Mesenteric fat pad (tissue), 1 donor: Measurements from ENCODE around the gene KRTAP17-1. TPM values are rescaled to one million over a fixed set of nuclear protein-coding genes. Genes with fewer than 3 reads are reported as not detected.

Experiments
- DNase-seq: peaks from one replicate; pipeline ENCODE4 v3.0.0-alpha.2; 2020; ENCODE audit warnings: low spot score
- total RNA-seq: library from RNA; stranded (reverse); fragmentation: NEBNext Ultra II Directional; extraction: Animal tissue kit (Norgen Biotek cat#: 25700); gene quantifications from one replicate; pipeline ENCODE4 v1.2.1, GENCODE V29; 2021
- donor health status: DM: yes; HTN: yes; CAD: no.

The KRTAP17-1 gene
- total RNA-seq, 1 donor from 2014 or later = not detected

- DNase-seq = no peak
Measured at GRCh38 chr17:41333098-41333497, 17.6 kb upstream of the KRTAP17-1 start.

DNA sequence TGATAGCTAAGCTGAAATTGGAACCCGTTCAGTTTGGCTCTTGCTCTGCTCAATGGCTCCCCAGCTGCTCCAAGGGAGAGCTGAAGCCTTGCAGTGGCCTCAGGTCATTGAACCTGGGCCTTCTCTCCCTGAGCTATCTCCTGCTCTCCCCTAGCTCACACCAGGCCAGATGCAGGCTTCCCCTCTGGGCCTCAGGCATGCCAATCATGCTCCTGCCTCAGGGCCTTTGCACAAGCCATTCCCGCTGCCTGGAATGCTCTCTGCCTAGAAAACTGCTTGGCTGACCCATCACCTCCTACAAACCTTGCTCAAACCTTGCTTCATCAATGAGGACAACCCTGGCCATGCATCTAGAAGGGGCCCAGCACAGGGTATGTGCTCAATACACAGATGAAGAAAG lies 16.7 kb upstream of the KRTAP17-1 start:
- DNase-seq = no peak

- DNase-seq = no peak
Measured at GRCh38 chr17:41331606-41332005, 16.1 kb upstream of the KRTAP17-1 start.

DNA sequence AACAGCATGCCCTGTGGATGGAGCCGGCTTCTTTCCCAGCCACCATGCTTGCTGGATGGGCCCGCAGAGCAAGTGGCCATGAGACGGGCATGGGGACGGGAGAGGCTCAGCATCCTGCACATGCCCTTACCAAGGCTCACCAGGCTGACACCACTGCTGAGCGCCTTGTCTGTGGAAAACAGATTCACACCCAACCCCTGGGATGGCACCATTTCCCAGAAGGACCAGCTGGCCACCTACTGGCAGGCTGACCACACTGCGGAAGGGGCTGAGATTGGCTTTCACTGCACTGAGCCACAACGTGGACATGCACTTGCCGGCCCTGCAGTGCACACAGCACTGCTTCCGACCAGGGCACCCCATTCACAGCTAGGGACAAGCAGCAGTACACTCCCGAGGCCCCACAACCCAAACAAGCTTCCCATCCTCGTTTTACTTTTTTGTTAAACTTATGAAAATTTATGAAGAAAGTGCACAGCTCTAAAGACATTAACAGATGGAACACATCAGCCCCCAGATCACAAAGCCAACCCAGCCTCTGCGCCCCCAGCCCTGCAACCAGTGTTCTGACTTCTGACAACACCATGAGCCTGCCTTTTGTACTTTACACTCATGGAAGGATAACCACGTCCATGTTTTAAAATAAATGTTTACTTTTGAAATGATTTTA lies 13.9 kb upstream of the KRTAP17-1 start:
- no peak for DNase-seq

DNA sequence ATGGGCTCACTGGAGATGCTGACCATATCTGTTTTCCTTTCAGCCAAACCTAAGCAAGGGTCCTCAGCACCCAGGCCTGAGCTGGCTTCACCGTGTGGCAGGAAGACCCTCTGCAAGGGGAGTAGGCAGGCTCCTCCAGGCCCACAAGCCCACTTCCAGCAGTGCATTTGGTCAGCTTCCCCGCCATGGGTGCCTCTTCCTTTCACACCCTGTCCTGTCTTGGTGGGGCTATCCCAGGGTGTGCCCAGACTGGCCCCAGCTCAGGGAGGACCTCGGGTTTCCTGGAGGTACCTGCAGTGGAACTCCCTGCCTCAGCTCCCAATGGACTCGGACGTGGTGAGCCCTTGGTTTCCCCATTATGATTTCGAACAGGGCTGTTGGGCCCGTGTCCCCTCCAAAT lies 12.7 kb upstream of the KRTAP17-1 start:
- no peak for DNase-seq

- no peak for DNase-seq
Measured at GRCh38 chr17:41327411-41328120, 12.1 kb upstream of the KRTAP17-1 start.

DNA sequence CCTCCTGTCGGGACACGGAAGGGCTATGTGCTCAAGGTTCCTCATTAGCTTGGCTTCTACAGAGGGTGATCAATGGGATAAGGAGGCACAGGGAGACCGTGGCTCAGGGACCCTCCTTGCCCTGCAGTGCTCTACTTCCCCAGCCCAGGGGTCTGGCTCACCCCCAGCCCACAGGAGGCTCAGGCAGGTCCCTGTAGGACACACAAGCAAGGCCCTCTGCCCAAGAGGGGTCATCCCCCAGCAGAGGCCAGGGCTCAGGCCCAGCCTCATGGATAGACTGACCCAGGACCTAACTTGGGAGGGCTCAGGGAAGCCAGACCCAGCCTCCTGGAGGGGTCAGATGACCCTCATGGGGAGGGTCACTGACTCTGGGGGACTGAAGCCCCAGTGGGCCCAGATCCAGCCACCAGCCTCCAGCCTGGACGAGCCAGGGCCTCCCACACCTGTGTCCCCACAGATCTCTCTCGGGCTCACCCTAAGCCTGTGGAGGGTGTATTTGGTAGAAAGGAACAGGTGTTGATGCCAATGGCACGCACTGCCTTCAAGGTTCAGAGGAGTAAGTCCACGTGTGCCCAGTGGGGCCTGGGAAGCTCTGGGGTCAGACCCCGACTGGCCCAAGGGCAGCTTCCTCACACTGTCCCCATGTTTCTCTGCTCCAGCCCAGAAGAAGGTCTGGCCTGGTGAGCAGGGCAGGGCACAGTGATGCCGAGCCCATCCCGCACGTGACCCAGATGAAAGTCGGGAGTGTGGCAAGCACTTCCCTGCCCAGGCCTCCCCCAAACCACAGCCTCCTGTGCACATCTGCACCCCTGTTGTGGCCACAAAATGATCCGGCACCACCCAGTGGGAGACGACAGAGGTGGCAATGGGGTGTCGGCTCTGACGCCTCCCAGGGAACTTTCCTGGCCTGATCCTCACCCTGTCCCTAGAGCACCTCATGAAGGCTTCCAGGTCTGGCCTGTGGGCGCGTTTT lies 10.9 kb upstream of the KRTAP17-1 start:
- DNase-seq = no peak

DNA sequence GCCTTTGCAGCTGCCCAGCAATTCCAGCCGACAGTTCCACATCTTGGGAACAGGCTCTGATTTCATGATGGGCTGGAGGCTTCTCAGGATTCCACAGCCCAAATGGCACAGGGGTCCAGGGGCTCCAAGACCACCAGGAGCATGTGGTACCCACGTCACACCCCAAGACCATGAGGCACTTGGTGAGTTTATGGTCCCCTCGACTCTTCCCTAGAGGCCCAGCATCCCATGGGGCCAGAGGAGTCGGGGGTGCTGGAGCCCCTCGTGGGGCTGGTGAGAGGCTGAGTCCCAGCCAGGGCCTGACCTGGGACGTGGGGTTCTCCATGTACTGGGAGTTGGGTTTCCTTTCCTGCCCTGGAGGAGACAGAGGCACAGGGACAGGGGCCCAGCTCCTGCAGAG lies 10.1 kb upstream of the KRTAP17-1 start:
- no peak for DNase-seq

DNA sequence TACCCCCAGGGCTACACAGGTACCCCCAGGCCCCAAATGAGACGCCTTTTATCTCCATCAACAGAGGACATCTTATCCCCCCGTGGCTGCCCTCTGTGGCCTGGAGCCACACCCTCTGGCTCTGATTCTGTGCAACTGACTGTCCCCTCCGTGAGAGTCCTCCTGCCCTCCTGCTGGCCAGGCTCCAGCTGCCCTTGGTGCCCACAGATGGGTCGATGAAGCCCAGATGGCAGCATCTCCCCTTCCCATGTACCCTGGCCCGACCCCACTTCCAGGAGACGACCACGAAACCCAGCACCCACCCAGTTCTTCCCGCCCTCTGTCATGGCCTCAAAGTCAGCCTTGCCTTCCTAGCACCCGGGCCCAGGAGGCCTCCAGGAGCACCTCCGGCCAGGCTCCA lies 9.6 kb upstream of the KRTAP17-1 start:
- DNase-seq = no peak

- no peak for DNase-seq
Measured at GRCh38 chr17:41324180-41325075, 8.9 kb upstream of the KRTAP17-1 start.

- DNase-seq = no peak
Measured at GRCh38 chr17:41322903-41323895, 7.7 kb upstream of the KRTAP17-1 start.

- DNase-seq = no peak
Measured at GRCh38 chr17:41322094-41322902, 6.8 kb upstream of the KRTAP17-1 start.

- DNase-seq = no peak
Measured at GRCh38 chr17:41318231-41318630, 2.7 kb upstream of the KRTAP17-1 start.

DNA sequence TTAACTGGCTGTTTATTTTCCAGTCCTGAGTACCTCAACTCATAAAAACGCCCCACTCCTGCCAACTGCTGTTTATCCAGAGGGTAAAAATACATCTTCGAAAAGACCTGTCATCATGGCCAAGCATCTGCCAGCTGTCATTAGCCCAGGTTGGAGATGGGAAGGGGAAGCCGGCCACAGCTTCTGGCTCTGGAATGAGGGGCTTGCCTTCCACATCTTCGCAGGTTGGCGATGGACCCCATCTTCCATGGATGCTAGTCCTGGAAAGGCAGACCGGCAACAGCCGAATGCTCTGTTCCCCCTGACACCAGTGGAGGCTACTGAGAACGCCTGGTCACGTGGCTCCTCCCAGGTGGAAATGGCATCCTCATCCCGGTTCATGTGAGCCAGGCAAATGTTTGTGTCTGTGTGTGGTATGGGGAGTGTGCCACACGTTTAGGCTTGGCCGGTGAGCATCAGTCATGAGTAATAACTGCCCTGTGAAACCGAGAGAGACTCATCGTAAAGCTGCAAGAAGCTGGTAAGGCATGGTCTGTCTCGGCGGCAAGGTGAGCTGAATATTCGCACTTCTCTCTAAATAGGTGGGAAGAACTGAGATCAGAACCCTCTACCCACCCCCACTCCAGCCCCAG lies 420 bp upstream of the KRTAP17-1 start:
- DNase-seq = no peak

- DNase-seq = no peak
Measured at GRCh38 chr17:41311111-41311510, 4.4 kb downstream of the KRTAP17-1 start.

- no peak for DNase-seq
Measured at GRCh38 chr17:41308918-41309359, 6.6 kb downstream of the KRTAP17-1 start, which contains the start of gene KRTAP16-1. Gene KRTAP16-1 (minus strand): TSS chr17:41309309. CDS start chr17:41309253, 56 bp downstream.

DNA sequence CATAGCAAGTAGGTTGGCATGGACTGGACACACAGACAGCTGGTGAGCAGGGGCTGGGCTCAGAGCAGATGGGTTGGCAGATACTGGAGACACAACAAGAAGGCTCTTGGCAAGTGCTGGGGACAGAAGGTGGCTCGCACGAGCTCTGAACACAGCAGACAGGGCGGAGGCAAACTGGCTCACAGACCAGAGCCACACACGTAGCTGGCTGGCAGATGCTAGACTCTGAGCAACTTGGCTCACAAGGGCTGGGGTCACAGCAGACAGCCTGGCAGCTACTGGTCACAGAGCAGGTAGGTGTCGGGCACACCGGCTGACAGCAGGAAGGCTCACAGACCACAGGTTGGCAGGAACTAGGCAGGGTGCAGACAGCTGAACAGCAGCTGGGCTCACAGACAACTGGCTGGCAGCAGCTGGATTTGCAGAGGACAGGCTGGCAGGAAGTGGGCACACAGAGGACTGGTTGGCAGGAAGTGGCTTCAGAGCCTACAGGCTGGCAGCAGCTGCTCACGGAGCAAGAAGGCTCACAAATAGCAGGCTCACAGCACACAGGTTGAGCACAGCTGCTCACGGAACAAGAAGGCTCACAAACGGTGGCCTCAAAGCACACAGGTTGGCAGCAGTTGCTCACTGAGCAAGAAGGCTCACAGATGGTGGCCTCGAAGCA lies 7.1 kb downstream of the KRTAP17-1 start:
- peak; percentile 89 for DNase-seq
